NCI-H187 (cell line): ENCODE measurements around the gene SNAPC3.
A peak's percentile ranks its signal among the peaks of the same experiment; 100 is the strongest.
"Not testable (repeated sequence)": the region's sequence is repeated elsewhere in the genome, so short reads cannot be mapped to it uniquely, and the experiment has no call there.

Experiments
- DNase-seq, 2 experiments: peaks; one replicate each; lab custom pipeline; 2025; lab: John Stamatoyannopoulos, UW

The SNAPC3 gene

GRCh38 chr9:15423231-15423985 lies 732 bp downstream of the SNAPC3 start:
- peak in 1 of 2 experiments; percentile 33 for DNase-seq

- no peak for DNase-seq
Observed at GRCh38 chr9:15426019-15426418, 3.3 kb downstream of the SNAPC3 start.

DNA sequence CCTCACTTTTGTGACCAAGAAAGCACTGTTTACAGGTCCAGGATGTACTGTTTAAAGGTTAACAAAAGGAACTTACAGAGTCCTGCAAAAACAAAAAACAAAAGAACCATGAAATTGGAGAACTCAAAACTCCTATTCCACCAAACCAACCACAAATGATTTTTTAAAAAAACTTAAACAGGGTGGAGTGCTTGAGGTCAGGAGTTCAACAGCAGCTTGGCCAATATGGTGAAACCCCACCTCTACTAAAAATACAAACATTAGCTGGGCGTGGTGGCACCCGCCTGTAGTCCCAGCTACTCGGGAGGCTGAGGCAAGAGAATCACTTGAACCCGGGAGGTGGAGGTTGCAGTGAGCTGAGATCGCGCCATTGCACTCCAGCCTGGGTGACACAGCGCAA lies 5.0 kb downstream of the SNAPC3 start:
- DNase-seq = not testable (repeated sequence)

GRCh38 chr9:15430920-15431844 lies 8.5 kb downstream of the SNAPC3 start:
- DNase-seq = no peak

GRCh38 chr9:15433191-15433590 lies 10.5 kb downstream of the SNAPC3 start:
- no peak for DNase-seq

- DNase-seq = no peak
Observed at GRCh38 chr9:15433661-15434060, 11.0 kb downstream of the SNAPC3 start.

DNA sequence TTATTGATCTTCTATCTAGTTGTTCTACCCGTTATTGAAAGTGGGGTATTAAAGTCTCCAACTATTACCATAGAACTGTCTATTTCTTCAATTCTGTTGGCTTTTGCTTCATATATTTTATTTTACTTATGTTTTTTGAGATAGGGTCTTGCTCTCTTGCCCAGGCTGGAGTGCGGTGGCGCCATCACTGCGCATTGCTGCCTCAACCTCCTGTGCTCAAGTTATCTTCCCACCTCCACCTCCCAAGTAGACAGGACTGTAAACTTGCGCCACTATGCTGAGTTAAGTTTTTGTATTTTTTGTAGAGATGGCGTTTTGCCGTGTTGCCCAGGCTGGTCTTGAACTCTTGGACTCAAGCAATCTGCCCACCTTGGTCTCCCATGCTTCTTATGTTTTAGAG lies 16.2 kb downstream of the SNAPC3 start:
- DNase-seq = no peak

GRCh38 chr9:15441841-15442240 lies 19.2 kb downstream of the SNAPC3 start:
- not testable (repeated sequence) for DNase-seq

DNA sequence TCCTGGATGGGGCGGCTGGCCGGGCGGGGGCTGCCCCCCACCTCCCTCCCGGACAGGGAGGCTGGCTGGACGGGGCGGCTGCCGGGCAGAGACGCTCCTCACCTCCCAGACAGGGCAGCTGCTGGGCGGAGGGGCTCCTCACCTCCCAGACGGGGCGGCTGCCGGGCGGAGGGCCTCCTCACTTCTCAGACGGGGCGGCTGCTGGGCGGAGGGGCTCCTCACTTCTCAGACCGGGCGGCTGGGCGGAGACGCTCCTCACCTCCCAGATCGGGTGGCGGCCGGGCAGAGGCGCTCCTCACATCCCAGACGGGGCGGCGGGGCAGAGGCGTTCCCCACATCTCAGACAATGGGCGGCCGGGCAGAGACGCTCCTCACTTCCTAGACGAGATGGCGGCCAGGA lies 19.6 kb downstream of the SNAPC3 start:
- not testable (repeated sequence) for DNase-seq

GRCh38 chr9:15444141-15444540 lies 21.5 kb downstream of the SNAPC3 start:
- no peak for DNase-seq

- DNase-seq = no peak
Observed at GRCh38 chr9:15453956-15454355, 31.3 kb downstream of the SNAPC3 start.

- DNase-seq = no peak
Observed at GRCh38 chr9:15461056-15461455, 38.4 kb downstream of the SNAPC3 start.

DNA sequence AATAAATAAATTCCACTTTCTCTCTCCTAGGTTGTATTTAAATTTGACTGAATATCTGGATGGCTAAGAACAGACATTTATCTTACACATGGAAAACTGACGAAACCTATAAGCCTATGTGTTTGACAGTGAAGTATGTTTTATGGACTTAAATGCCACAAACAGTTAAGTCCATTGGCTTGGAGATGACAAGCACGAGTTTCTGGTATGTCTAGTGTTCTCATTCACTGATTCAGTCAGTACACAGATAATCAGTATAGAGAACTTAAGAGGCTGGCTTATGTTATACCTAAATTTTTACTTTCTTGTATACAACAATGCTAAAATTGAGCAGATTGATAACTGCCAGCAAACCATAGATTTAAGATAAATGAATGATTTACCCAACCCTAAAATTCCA lies 38.9 kb downstream of the SNAPC3 start:
- DNase-seq = no peak

GRCh38 chr9:15468145-15468544 lies 45.5 kb downstream of the SNAPC3 start:
- no peak for DNase-seq

- DNase-seq = no peak
Observed at GRCh38 chr9:15469406-15469805, 46.7 kb downstream of the SNAPC3 start.

DNA sequence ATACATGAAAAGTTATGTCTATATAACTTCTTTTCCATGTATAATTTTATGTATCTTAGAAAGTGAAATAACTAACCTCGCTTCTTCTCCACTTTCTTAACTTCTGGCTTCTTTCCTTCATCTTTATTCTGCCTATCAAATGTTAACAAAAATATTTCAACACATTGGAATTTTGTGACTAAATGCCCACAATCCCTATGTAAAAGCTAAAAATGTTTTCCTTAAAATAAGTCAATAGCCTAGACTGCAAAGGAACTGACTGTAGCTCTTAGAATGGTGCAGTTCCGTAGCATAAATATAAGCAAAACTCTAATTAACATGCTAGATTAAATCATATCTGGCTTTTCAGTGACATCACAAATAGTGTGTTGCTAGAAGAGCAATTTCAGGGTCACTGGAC lies 47.2 kb downstream of the SNAPC3 start:
- DNase-seq = no peak

GRCh38 chr9:15475923-15476536 lies 53.4 kb downstream of the SNAPC3 start:
- no peak for DNase-seq

DNA sequence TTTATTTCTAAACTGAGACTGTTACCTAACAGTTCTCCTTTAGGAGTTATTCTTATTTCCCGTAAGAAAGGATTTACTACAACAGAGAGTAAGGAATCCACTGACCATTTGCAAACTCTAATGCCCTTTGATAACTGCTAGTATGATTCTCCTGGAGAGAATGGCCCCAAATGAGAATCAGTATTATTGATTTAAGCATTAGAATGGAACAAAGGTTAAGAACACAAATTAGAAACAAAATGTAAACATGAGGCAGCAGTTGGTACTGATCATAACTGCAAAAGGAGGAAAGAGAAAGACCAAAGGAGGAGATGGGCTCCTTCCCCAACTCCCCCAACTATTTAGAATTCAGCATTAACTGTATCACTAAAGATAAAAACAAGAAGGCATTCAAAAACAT lies 57.4 kb downstream of the SNAPC3 start:
- DNase-seq = no peak

GRCh38 chr9:15482146-15482545 lies 59.5 kb downstream of the SNAPC3 start:
- DNase-seq = no peak

GRCh38 chr9:15484802-15485201 lies 62.1 kb downstream of the SNAPC3 start:
- DNase-seq = no peak

- no peak for DNase-seq
Observed at GRCh38 chr9:15485836-15486666, 63.4 kb downstream of the SNAPC3 start.

GRCh38 chr9:15491950-15492349 lies 69.3 kb downstream of the SNAPC3 start:
- no peak for DNase-seq
